ENCODE results near the gene ARFGEF2.
A peak's percentile ranks its signal among the peaks of the same experiment; 100 is the strongest.

ARFGEF2 gene

DNA sequence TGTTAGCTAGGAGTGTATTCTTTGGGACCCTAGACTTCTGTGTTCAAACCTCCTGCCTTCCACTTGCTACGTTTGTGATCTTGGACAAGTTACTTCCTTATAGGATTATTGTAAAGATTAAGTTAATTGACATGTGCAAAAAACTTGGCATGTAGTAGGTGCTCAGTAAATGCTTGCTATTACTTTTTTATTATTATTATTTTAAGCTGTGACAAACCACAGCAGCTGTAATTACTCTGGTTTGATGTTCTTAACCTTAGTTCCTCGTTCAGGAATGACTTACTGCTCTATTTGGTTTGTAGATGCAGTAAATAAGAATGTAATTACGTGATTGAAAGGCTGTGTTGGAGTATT lies 3.2 kb downstream of the ARFGEF2 start:
- Histone ChIP-seq H3K27me3 (replicated peaks; ENCODE audit: control insufficient read depth, insufficient read depth, low read length) (no peaks in the 10 kb centered on the region), H3K4me3 (replicated peaks; ENCODE audit: low read depth, low read length) (peak overlapping the region; percentile 50), H3K36me3 (ENCODE audit: control insufficient read depth, insufficient read depth, low read length) (no peaks in the 10 kb centered on the region)
- no peak for TF ChIP-seq CTCF (IDR thresholded peaks at IDR 0.05; ENCODE audit: insufficient read depth, low read length, poor library complexity, severe bottlenecking)
- no peak for DNase-seq (ENCODE audit: extremely low read depth, insufficient read length)

DNA sequence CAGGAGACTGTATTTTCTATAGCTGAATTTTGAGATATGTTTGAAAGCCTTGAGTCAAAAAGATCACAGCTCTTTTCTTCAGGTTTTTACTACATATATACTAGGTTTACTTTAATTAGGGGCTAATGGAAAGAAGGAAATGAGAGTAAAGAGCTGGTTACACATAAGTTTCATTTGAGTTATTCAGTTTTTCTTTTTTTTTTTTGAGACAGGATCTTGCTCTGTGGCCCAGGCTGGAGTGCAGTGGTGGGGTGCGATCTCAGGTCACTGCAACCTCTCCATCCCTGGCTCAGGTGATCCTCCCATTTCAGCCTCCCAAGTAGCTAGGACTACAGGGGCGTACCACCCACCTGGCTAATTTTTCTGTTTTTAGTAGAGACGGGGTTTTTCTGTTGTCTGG lies 4.8 kb downstream of the ARFGEF2 start:
- no peaks in the 10 kb centered on the region for H3K36me3 ChIP-seq (ENCODE audit: control insufficient read depth, insufficient read depth, low read length)
- TF ChIP-seq CTCF (IDR thresholded peaks at IDR 0.05; ENCODE audit: insufficient read depth, low read length, poor library complexity, severe bottlenecking) = no peak
- peak; percentile 32 for DNase-seq (ENCODE audit: extremely low read depth, insufficient read length)
- no peaks in the 10 kb centered on the region for H3K27me3 ChIP-seq (replicated peaks; ENCODE audit: control insufficient read depth, insufficient read depth, low read length)
- H3K4me3 ChIP-seq (replicated peaks; ENCODE audit: low read depth, low read length) = no peak overlapping the region

- no peak for TF ChIP-seq CTCF (IDR thresholded peaks at IDR 0.05; ENCODE audit: insufficient read depth, low read length, poor library complexity, severe bottlenecking)
- no peak overlapping the region for H3K4me3 ChIP-seq (replicated peaks; ENCODE audit: low read depth, low read length)
- DNase-seq (ENCODE audit: extremely low read depth, insufficient read length) = no peak
- H3K36me3 ChIP-seq (ENCODE audit: control insufficient read depth, insufficient read depth, low read length) = no peaks in the 10 kb centered on the region
- no peaks in the 10 kb centered on the region for H3K27me3 ChIP-seq (replicated peaks; ENCODE audit: control insufficient read depth, insufficient read depth, low read length)
Observed at GRCh38 chr20:48926821-48927220, 5.3 kb downstream of the ARFGEF2 start.

DNA sequence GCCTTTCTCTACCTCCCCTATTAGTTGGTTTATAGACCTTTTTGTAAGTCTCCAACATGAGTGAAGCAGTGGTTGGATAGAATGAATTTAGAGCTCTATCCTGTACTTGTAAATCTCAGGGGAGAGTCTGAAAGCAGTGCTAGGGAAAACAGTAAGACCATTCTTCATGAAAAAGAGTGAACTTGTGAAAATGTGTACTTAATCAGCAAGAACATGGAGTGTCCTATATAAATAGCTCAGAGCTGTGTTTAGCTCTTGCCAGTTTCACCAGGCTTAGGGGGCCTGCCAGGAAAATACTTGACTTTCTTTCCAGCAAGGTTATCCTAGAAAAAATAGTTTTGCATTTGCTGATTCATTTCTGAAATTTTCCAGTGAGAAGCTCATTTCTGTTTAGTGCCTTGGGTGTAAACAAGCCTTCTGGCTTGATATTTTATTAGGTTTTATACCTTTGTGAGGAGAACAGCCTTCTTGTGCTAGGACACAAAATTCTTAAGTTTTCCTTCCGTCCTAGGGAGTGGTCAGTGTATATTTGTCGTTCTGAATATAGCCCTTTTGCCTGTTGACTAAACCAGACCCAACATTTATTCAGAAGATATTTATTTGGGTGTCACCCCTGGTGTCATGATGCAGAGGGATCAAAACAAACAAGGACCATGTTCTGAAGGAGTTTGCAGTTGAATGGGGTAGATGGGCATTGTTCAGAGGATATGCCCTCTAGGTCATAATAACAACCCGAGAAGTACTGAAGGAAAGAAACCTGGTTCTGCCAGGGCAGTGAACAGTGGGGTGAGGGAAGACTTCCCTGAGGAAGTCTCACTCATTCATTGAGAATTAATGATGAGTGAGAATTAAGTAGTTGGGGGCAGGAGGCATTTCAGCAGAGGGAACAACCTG lies 7.6 kb downstream of the ARFGEF2 start:
- Histone ChIP-seq H3K4me3 (replicated peaks; ENCODE audit: low read depth, low read length) (no peak overlapping the region), H3K36me3 (ENCODE audit: control insufficient read depth, insufficient read depth, low read length) (peaks cover 2% of the 10 kb centered on the region), H3K27me3 (replicated peaks; ENCODE audit: control insufficient read depth, insufficient read depth, low read length) (no peaks in the 10 kb centered on the region)
- DNase-seq (ENCODE audit: extremely low read depth, insufficient read length) = no peak
- no peak for TF ChIP-seq CTCF (IDR thresholded peaks at IDR 0.05; ENCODE audit: insufficient read depth, low read length, poor library complexity, severe bottlenecking)

DNA sequence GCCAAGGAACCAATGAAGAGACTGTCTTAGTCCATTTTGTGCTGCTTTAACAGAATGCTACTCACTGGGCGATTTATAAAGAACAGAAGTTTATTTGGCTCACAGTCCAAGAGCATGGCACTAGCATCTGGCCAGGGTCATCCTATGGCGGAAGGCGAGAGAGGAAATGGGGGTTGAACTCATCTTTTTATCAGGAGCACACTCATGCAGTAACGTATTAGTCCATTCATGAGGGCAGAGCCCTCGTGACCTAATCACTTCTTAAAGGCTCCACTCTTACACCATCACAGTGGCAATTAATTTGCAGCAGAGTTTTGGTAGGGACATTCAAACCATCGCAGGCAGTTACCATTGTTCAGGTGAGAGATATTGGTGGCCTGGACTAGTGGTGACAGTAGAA lies 8.5 kb downstream of the ARFGEF2 start:
- H3K4me3 ChIP-seq (replicated peaks; ENCODE audit: low read depth, low read length) = no peak overlapping the region
- TF ChIP-seq CTCF (IDR thresholded peaks at IDR 0.05; ENCODE audit: insufficient read depth, low read length, poor library complexity, severe bottlenecking) = no peak
- no peak for DNase-seq (ENCODE audit: extremely low read depth, insufficient read length)
- peaks cover 2% of the 10 kb centered on the region for H3K36me3 ChIP-seq (ENCODE audit: control insufficient read depth, insufficient read depth, low read length)
- no peaks in the 10 kb centered on the region for H3K27me3 ChIP-seq (replicated peaks; ENCODE audit: control insufficient read depth, insufficient read depth, low read length)
